A673 (cell line): Measurements from ENCODE around the gene GAGE10. TPM values are rescaled to one million over a fixed set of nuclear protein-coding genes. Genes with fewer than 3 reads are reported as not detected.

Source experiments
- Bru-seq: library from RNA; stranded (reverse); fragments of 400-500 nt; gene quantifications from one replicate; lab custom pipeline; 2021; lab: Mats Ljungman, UMichigan
- BruChase-seq, 2 experiments: library from RNA; stranded (reverse); fragments of 400-500 nt; gene quantifications; one replicate each; lab custom pipeline; 2021; lab: Mats Ljungman, UMichigan
- BruUV-seq: library from RNA; stranded (reverse); fragments of 400-500 nt; replicated peaks from 2 replicates; lab custom pipeline; 2021; lab: Mats Ljungman, UMichigan
- CTCF ChIA-PET: fragments of 300-600 bp; sonication (Branson Sonifier 250); formaldehyde crosslinking; loops from one replicate; lab custom pipeline; 2022; ENCODE audit warnings: antibody characterized with exemption; lab: Charles Lee
- POLR2A ChIA-PET: fragments of 300-600 bp; sonication (Branson Sonifier 250); formaldehyde crosslinking; loops from one replicate; lab custom pipeline; 2022; ENCODE audit warnings: antibody characterized with exemption; ENCODE audit not compliant: low non-redundant PET; lab: Charles Lee
- DNase-seq: peaks from one replicate; pipeline ENCODE4 v3.0.0-alpha.2; 2015; ENCODE audit warnings: low spot score
- H3K27ac ChIP-seq: fragments of 200-600 bp; sonication (generic); 2 replicates; pipeline ENCODE4 v1.5.1; 2016; ENCODE audit warnings: mixed run types, low read depth, mild to moderate bottlenecking, mixed read lengths, antibody characterized with exemption, low read length; ENCODE audit not compliant: poor library complexity, severe bottlenecking
- H3K27me3 ChIP-seq: fragments of 200-600 bp; sonication (generic); replicated peaks from 2 replicates; pipeline ENCODE4 v1.6.1; 2017; ENCODE audit warnings: mixed run types, low read depth, mild to moderate bottlenecking, mixed read lengths, antibody characterized with exemption, low read length; ENCODE audit not compliant: insufficient read depth, poor library complexity
- H3K36me3 ChIP-seq: fragments of 200-600 bp; sonication (generic); 2 replicates; pipeline ENCODE4 v1.6.1; 2016; ENCODE audit warnings: mixed run types, mild to moderate bottlenecking, mixed read lengths, antibody characterized with exemption, low read length; ENCODE audit not compliant: insufficient read depth, poor library complexity, severe bottlenecking
- H3K4me1 ChIP-seq: fragments of 200-600 bp; sonication (generic); 2 replicates; pipeline ENCODE4 v1.6.1; 2017; ENCODE audit warnings: mixed run types, mild to moderate bottlenecking, mixed read lengths, antibody characterized with exemption, low read length; ENCODE audit not compliant: insufficient read depth, poor library complexity, severe bottlenecking
- H3K4me3 ChIP-seq: fragments of 200-600 bp; sonication (generic); 2 replicates; pipeline ENCODE4 v1.5.1; 2016; ENCODE audit warnings: low read depth, mixed run types, mild to moderate bottlenecking, mixed read lengths, low read length; ENCODE audit not compliant: poor library complexity, severe bottlenecking
- H3K9me3 ChIP-seq: fragments of 200-600 bp; sonication (generic); 2 replicates; pipeline ENCODE4 v1.6.1; 2016; ENCODE audit warnings: mixed run types, low read depth, mild to moderate bottlenecking, mixed read lengths, antibody characterized with exemption, low read length; ENCODE audit not compliant: poor library complexity, severe bottlenecking
- EZH2 ChIP-seq: fragments of 200-600 bp; sonication (generic); IDR thresholded peaks from 2 replicates; pipeline ENCODE4 v1.6.1; 2017; ENCODE audit warnings: borderline replicate concordance, low read depth, mild to moderate bottlenecking, mixed read lengths, antibody characterized with exemption, low read length; ENCODE audit not compliant: poor library complexity, severe bottlenecking
- intact Hi-C: fragments of 100-400 bp; cut with micrococcal nuclease; formaldehyde crosslinking; loops from one replicate; pipeline ENCODE4 v1.10.0; 2022; ENCODE audit not compliant: unreplicated experiment
- long read RNA-seq: library from polyadenylated mRNA; stranded (forward); transcript quantifications from one replicate; pipeline ENCODE4 v2.0.0, GENCODE V29; 2022
- total RNA-seq: library from RNA; stranded (reverse); gene quantifications from 2 replicates; pipeline ENCODE4 v1.2.3, GENCODE V29; 2021
- TF ChIP-seq, protein P1 (sequence below): fragments of 300-800, 200-600 bp; sonication (generic); conservative IDR thresholded peaks from 2 replicates; pipeline ENCODE4 v1.5.1; 2017; ENCODE audit warnings: low read depth, mild to moderate bottlenecking, antibody characterized with exemption, low read length, moderate library complexity, mixed read lengths

Gene GAGE10, protein sequence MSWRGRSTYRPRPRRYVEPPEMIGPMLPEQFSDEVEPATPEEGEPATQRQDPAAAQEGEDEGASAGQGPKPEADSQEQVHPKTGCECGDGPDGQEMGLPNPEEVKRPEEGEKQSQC
- total RNA-seq (not detected in 2 replicates), Bru-seq, nascent RNA (percentile 22 among the genes with signal in this experiment), BruChase-seq, experiment 1, labeled RNA remaining after a 2-hour chase (percentile 31 among the genes with signal in this experiment), BruChase-seq, experiment 2, labeled RNA remaining after a 6-hour chase (percentile 33 among the genes with signal in this experiment)
- long read RNA-seq: 0 reads

DNA sequence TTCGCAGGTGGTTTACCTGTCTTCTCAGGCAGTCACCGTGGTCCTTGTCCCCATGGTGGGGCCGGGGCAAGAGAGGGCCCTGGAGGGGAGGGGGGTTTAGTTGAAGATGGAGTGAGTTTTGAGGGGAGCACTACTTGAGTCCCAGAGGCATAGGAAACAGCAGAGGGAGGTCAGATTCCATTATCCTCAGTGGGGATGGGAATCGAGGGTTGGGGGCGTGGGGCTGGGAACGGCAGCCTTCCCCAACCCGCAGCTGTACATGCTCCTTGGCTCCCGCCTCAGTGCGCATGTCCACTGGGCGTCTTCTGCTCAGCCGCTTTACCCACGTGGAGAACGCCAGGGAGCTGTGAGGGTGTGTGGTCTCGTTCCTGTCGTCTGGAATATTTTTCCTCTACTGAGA is at the start of gene GAGE10:
Gene GAGE10 (plus strand): TSS at position 301 of the 400 bp plus-strand sequence. CDS start 1,214 bp downstream, outside the sequence.
- no peaks in the 10 kb centered on the region for H3K4me1 ChIP-seq
- TF ChIP-seq, protein P1, sequence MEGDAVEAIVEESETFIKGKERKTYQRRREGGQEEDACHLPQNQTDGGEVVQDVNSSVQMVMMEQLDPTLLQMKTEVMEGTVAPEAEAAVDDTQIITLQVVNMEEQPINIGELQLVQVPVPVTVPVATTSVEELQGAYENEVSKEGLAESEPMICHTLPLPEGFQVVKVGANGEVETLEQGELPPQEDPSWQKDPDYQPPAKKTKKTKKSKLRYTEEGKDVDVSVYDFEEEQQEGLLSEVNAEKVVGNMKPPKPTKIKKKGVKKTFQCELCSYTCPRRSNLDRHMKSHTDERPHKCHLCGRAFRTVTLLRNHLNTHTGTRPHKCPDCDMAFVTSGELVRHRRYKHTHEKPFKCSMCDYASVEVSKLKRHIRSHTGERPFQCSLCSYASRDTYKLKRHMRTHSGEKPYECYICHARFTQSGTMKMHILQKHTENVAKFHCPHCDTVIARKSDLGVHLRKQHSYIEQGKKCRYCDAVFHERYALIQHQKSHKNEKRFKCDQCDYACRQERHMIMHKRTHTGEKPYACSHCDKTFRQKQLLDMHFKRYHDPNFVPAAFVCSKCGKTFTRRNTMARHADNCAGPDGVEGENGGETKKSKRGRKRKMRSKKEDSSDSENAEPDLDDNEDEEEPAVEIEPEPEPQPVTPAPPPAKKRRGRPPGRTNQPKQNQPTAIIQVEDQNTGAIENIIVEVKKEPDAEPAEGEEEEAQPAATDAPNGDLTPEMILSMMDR: no peak
- TF ChIP-seq EZH2: no peak
- no TSS peak for BruUV-seq
- H3K4me3 ChIP-seq: no peak within 1 kb of the TSS
- intact Hi-C loops: no loop called here
- H3K27ac ChIP-seq: no peak within 1 kb of the TSS
- no peaks in the 10 kb centered on the region for H3K27me3 ChIP-seq
- DNase-seq: no peak
- no peaks in the 10 kb centered on the region for H3K36me3 ChIP-seq
- ChIA-PET POLR2A (no interaction called here), CTCF (no interaction called here)
- H3K9me3 ChIP-seq: no peaks in the 10 kb centered on the region

GRCh38 chrX:49254639-49255038 is 48.8 kb upstream of the GAGE10 start:
- intact Hi-C loops: no loop called here
- BruUV-seq: no TSS peak
- POLR2A ChIA-PET: no interaction called here

DNA sequence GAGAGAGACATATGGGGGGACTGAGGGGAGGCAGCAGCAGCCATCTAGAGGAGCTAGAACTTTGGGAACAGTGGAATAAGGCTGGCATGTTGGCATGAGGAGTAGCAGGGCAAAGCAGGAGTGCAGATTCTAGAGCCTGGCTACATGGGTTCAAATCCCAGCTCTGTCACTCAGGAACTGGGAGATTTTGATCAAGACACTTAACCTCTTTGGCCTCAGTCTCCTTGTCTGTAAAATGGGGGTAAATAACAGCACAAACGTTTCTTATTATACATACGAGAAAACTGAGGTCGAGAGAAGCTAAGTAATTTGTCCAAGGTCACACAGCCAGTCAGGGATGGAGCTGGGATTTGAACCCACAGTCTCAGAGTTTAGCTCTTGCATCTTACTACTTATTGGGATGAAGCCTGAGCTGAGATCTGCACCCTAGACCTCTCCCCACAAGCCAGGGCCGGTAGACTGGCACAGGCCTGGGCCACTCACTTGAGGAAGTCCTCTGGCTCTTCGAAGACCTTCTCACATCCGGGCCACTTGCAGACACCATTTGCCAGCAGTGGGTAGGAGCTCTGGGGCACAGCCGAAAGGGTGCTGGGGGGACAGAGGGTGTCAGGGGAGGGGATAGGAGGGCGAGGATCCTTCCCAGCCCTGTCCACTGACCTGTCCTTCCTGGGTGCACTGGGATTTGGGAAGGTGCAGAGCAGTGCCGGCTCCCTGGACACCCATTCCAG is 47.0 kb upstream of the GAGE10 start:
- no peak overlapping the region for H3K27ac ChIP-seq
- BruUV-seq: no TSS peak
- no peaks in the 10 kb centered on the region for H3K36me3 ChIP-seq
- intact Hi-C loops: no loop called here
- H3K27me3 ChIP-seq: no peaks in the 10 kb centered on the region
- POLR2A ChIA-PET: no interaction called here
- TF ChIP-seq, protein P1: no peak
- no peak for TF ChIP-seq EZH2
- no peaks in the 10 kb centered on the region for H3K9me3 ChIP-seq
- DNase-seq: no peak
- H3K4me3 ChIP-seq: no peak overlapping the region
- no peaks in the 10 kb centered on the region for H3K4me1 ChIP-seq
- CTCF ChIA-PET: no interaction called here

More at GRCh38 chrX:49254639-49255038, 48.8 kb upstream of the GAGE10 start:
- Histone ChIP-seq H3K27me3 (no peaks in the 10 kb centered on the region), H3K9me3 (no peaks in the 10 kb centered on the region), H3K4me1 (no peaks in the 10 kb centered on the region), H3K36me3 (no peaks in the 10 kb centered on the region), H3K27ac (no peak overlapping the region), H3K4me3 (no peak overlapping the region)
- no peak for TF ChIP-seq EZH2
- TF ChIP-seq, protein P1: no peak
- DNase-seq: no peak
- CTCF ChIA-PET: no interaction called here
